22Rv1 (cell line): ENCODE measurements around the gene TIMM22.
"Not testable (repeated sequence)": the region's sequence is repeated elsewhere in the genome, so short reads cannot be mapped to it uniquely, and the experiment has no call there.

Source experiments
- H3K27ac ChIP-seq: fragments of 450-650 bp; 2 replicates; pipeline ENCODE4 v1.5.1; 2017
- ZFX ChIP-seq: fragments of 450-650 bp; IDR thresholded peaks from 2 replicates; pipeline ENCODE4 v1.6.1; 2017; ENCODE audit warnings: antibody characterized with exemption, borderline replicate concordance
- TF ChIP-seq, protein P1 (sequence below): fragments of 450-650 bp; IDR thresholded peaks from 2 replicates; pipeline ENCODE4 v1.5.1; 2017; ENCODE audit warnings: mild to moderate bottlenecking

Gene TIMM22

DNA sequence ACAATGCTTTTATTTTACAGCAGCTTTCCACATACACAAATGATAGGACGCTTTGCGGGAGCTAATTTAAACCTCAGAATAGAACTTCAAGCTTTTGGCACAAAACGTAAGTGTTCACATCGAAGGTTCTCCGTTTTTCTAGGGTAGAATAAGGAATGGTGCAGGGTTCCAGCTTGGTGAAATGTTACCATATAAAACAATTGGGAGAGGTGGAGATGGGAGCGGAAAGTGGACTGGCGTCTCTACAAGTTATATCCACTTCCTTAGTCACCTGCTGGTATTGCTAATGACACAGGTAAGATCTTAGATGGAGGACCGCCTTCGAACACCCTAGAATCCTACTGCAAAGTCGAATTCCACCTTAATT, 15.7 kb upstream of the TIMM22 start:
- H3K27ac ChIP-seq, result no peak overlapping the region
- TF ChIP-seq ZFX, result no peak
- TF ChIP-seq, protein P1, sequence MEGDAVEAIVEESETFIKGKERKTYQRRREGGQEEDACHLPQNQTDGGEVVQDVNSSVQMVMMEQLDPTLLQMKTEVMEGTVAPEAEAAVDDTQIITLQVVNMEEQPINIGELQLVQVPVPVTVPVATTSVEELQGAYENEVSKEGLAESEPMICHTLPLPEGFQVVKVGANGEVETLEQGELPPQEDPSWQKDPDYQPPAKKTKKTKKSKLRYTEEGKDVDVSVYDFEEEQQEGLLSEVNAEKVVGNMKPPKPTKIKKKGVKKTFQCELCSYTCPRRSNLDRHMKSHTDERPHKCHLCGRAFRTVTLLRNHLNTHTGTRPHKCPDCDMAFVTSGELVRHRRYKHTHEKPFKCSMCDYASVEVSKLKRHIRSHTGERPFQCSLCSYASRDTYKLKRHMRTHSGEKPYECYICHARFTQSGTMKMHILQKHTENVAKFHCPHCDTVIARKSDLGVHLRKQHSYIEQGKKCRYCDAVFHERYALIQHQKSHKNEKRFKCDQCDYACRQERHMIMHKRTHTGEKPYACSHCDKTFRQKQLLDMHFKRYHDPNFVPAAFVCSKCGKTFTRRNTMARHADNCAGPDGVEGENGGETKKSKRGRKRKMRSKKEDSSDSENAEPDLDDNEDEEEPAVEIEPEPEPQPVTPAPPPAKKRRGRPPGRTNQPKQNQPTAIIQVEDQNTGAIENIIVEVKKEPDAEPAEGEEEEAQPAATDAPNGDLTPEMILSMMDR, result peak; percentile 46

DNA sequence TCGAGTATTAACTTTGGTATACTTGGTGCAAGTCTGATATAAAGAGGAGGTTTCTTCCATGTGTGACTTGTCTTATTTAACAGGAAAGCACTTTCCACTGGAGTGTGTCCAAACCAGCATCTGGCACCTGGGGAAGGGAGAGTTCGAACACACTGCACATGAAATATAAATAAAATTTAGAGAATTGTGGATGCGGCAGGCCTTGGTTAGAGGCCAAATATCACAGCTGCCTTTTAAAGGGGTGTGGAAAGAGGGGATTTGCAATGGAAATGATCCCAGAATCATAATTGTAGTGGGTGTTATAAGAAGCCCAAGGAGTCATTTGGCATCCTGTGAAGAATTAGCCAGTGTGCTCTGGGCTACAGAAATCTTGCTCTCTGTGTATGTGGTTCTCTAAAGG, 13.0 kb upstream of the TIMM22 start:
- TF ChIP-seq, protein P1, result no peak
- no peak for TF ChIP-seq ZFX
- H3K27ac ChIP-seq, result no peak overlapping the region

DNA sequence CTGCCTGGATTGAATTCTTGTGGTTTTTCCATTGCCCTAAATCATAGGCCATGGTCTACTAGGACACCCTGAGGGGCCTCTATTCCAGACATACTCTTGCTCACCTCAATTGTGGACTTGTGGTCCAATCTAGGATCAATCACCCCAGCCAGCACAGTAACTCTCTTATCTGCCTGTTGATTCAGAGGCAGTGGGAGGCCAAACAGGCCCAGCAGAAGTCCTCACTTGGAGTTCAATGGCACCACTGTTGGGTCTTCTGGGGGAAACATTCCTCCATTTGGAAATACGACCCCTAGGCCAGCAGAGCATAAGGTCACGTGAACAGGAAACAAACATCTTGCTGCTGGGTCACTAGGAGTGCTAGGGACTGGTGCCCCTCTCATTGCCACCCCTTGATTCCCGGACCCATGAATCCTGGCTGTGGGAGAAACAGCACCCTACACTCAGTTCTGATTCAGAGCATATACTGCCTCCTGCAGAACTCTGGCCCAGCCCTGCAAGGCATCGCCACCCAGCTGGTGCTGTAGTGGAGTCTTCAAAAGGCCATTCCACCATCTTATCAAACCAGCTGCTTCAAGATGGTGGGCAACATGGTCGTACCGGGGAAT, 10.5 kb upstream of the TIMM22 start:
- TF ChIP-seq, protein P1, result no peak
- no peak for TF ChIP-seq ZFX
- H3K27ac ChIP-seq, result no peak overlapping the region

DNA sequence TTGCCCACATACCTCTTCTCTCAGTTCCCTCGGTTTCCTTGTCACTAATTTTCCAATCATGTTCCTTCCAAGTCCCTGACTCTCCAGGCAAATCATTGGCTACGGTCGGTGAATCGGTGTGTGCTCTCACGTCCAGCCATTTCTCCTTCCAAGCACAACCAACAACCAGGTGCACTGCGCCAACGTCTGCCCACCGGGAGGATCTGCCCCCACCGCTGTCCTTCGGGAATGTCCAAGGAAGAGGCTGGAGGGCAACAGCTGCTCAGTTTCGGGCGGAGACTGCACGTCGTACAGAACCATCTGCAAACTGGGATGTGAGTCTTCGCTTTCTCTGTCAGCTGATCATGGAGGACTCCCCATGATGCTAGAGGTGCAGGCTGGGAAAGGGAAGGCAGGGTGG, 9.0 kb upstream of the TIMM22 start:
- H3K27ac ChIP-seq, result no peak overlapping the region
- no peak for TF ChIP-seq ZFX
- TF ChIP-seq, protein P1, result no peak

DNA sequence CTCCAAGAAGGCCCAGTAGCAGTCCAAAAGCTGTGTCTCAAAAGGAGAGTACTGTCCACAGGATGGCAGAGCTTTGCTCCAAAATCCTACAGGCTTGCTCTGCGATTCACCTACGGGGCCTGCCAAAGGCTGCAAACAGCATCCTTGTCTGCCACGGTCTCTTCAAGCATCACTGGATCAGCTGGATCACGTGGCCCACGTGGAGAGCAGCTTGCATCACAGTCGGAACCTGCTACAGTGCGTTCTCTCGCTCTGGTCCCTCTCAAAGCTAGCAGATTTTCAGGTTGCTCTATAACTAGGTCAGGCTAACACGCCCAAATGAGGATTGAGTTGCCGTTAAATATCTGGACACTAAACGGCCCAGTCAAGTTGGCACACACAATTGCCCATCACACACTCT, 8.4 kb upstream of the TIMM22 start:
- H3K27ac ChIP-seq, result no peak overlapping the region
- TF ChIP-seq, protein P1, result no peak
- TF ChIP-seq ZFX, result no peak

DNA sequence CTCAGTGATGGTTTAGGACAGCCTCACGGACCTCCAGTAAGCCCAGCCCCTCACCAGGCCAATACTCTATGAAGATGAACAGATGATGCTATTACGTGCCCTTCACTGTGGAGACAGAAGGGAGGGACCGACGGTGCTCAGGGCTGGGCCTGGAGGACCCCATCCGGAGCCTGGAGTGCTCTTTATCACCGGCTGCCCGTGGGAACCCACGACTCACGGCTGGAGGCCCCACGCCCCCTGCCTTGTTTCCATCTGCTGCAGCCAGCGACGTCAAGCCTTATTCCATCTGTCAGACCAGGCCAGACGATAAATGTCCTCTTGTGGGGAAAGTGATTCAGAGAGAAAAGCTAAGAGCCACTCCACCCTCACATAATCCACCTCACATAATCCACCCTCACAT, 4.0 kb upstream of the TIMM22 start:
- TF ChIP-seq ZFX, result no peak
- TF ChIP-seq, protein P1, result no peak
- no peak overlapping the region for H3K27ac ChIP-seq

DNA sequence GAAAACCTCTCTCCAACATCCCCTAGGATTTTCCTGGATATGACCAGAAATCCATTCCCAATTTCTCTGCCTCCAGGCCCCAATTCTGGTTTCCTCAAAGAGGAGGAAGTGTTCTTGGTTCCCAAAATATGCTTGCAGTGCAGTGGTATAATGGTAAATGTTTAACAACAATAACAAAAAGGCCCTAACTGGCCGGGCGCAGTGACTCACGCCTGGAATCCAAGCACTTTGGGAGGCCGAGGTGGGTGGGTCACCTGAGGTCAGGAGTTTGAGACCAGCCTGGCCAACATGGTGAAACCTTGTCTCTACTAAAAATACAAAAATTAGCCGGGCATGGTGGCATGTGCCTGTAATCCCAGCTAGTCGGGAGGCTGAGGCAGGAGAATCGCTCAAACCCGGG, 1.6 kb upstream of the TIMM22 start:
- H3K27ac ChIP-seq, result not testable (repeated sequence)

DNA sequence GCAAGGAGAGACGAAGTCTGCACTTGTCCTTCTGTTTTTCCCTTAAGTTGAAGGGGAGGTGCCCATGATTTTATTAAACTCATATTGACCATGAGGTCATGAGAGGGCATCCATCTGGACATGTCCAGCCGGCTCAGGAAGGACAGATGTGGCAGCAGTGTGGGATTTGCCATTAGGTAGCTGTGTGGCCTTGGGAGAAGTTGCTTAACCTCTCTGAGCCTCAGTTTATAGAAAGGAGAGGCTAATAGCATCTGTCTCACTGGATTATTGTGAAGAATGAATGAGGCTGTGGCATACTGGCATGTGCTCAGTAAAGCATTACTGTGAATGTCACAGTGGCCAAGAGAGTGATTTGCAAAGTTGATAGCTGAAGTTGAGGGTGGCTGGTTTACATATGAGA, 1.2 kb downstream of the TIMM22 start:
- H3K27ac ChIP-seq, result no peak overlapping the region
- TF ChIP-seq, protein P1, result no peak
- no peak for TF ChIP-seq ZFX
